ENCODE results near the gene FOXC2.

FOXC2 gene

GRCh38 chr16:86533767-86534351, 32.8 kb upstream of the FOXC2 start:
- DNase-seq, result no peak

- DNase-seq, result no peak
These were observed 31.6 kb upstream of the FOXC2 start for GRCh38 chr16:86534779-86535615.

DNA sequence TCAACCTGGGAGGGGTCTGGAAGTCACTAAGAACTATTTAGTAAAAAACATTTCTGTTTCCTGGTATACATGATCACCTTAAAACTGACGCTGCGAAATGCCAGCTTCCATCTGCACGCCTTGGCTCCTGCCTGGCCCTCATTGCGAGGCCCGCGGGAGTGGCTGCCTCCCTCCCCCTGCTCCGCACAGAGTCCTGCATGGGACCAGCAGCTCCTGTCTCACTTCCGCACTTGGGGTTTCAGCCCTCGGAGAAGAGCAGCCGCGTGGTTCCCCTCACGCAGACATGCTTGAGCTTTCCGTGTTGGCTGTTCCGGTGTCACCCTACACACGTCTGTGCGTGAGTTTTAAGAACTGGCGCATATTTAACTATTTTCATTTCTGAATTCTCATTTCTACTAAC, 30.0 kb upstream of the FOXC2 start:
- no peak for DNase-seq

DNA sequence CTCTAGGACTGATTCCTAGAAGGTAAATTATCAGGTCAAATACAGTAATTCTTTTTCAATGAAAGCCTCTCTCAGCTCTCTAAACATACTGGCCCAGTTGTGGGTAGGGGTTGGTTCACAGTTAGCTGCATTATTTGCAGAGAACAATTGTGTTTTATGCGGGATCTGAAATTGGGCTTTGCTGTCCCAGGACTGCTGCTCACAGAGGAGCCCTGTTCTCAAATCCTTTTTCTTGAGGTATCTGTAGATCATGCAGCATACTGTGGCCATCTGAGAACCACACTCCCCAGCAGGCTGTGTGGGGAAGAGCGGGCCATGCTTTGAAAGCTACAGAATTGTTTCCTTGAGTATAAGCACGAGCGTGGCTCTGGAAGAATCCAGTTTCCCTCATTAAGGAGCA, 29.1 kb upstream of the FOXC2 start:
- DNase-seq, result no peak

GRCh38 chr16:86538196-86538780, 28.3 kb upstream of the FOXC2 start:
- no peak for DNase-seq

DNA sequence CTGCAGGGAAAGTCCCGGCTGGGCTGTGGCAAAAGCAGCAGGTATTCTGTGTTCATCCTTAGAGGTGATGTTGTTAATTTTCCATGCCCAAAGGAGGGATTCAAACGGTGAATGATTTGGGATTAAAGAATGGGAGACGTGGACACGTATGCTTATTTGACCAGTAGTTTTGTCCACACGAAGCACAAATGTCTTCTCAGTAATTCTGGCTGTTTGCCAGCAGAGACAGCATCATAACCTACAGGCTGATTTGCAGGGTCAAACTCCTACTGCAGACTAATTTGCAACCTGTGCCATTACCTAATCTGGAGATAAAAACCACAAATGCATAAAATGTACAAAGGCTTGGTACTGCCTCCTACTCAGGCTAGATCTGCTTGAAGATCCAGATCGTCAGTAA, 25.7 kb upstream of the FOXC2 start:
- DNase-seq, result no peak

GRCh38 chr16:86541560-86541959, 25.1 kb upstream of the FOXC2 start:
- no peak for DNase-seq

GRCh38 chr16:86542756-86543750, 23.6 kb upstream of the FOXC2 start:
- DNase-seq, result peak; percentile 57

- no peak for DNase-seq
These were observed 21.1 kb upstream of the FOXC2 start for GRCh38 chr16:86545481-86545880.

DNA sequence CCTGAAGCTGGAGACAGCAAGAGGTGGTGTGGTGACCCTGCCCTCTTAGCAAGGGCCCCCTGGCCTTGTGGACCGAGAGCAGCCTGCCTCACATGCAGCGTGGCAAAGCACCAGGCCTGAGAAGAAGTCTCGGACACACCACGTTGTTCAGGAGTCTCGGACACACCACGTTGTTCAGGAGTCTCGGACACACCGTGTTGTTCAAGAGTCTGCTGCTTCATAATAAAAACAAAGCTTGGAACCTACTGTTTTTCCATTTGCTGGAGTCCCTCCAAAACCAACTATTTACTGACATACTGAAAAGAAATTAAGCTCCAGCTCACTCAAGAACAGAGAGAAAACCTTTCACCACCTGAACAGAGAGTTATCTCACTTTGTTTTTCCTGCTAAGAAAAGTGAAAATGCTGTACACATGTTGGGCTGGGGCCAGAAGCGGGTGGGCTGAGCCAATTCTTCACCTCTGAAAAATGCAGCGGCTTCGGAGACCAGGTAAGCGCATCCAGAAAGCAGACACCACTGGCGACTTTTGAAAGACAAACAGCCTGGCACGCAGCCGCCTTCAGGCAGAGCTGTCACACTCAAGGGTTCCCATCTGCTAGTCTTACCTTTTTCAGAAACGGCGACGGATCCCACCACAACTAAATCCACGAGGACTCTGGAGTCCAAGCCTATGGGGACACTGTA, 20.5 kb upstream of the FOXC2 start:
- DNase-seq, result no peak

DNA sequence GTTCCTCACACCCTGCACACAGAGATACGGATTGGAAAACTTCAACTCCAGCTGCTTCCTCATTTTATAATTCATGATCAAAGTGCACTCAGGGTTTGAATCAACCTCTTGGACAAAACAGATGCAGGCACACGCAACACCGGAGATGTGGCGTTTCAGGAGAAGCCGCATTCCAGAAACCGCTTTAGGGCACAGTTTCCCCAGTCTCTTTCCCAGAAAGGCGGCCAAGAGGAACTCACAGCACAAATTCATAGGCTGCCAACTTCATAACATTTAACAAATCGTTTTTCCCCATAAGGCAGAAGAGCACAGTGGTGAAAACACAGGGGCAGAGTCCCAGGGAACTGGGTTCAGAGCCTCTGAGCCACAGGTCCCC, 20.0 kb upstream of the FOXC2 start:
- DNase-seq, result no peak

GRCh38 chr16:86547286-86547685, 19.3 kb upstream of the FOXC2 start:
- no peak for DNase-seq

DNA sequence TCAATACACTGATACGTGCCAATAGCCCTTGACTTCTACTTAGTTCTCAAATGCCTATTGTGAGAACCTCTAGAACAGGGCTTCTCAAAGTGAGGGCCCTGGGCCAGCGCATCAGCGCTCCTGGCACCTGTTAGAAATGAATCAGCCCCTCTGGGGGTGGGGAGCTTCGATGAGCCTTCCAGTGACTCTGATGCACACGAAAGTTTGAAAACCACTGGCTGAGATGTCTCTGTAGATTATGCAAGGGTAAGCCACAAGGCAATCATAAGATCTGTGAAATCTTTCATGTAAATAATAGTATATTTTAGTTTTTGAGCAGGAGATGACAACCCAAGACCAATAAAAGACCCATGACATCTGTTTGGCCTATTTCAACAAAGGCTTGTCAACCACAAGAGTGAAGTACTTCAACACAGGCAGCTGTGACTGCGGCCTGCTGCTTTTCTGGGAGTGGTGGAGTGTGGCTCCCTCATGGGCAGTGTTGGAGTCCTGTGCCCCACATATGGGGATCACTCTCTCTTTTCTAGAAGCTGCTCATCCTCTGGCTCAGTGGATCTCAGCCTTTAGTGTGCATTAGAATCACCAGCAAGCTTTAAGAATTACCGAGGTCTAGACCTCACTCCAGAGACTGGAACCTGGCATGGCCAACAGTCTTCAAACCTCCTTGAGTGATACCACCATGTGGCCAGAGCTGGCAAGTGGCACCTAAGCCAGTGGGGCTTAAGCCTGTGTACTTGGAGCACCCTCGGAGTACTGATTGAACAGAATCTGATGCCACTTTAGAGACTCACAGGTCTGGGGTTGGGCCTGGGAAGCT, 17.3 kb upstream of the FOXC2 start:
- no peak for DNase-seq

DNA sequence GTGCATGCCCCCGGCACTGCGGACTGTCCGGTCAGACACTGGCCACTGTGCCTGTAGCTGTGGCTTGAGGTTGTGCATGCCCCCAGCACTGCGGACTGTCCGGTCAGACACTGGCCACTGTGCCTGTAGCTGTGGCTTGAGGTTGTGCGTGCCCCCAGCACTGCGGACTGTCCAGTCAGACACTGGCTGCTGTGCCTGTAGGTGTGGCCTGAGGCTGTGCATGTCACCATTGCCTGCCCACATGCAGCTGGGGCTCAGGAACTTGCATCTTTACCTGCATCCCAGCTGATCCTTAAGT, 16.8 kb upstream of the FOXC2 start:
- DNase-seq, result no peak

- DNase-seq, result no peak
These were observed 16.3 kb upstream of the FOXC2 start for GRCh38 chr16:86550281-86550680.

GRCh38 chr16:86553356-86553755, 13.3 kb upstream of the FOXC2 start:
- no peak for DNase-seq

GRCh38 chr16:86554599-86554916, 12.1 kb upstream of the FOXC2 start:
- DNase-seq, result no peak

GRCh38 chr16:86554917-86555703, 11.5 kb upstream of the FOXC2 start, which contains the start of gene MTHFSD:
TSS of gene MTHFSD (minus strand) at chr16:86555235. CDS start at chr16:86555184, 51 bp downstream.
- peak; percentile 98 for DNase-seq

DNA sequence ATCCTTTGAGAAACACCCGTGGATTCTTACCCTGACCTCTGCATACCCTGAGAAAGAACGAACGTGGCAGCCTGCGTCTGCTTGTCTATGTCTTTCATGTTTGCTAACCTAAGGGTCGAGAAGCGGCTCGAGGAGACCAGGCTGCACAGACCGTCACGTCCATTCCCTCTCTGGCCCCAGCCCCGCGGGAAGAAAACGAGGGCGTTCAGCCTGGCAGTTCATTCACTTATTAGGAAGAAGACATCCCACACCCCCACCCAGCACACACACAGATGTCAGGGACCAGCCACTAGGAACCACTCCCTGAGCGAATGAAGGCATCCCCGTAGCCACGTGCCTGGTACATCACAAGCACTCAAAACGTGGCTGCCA, 10.9 kb upstream of the FOXC2 start:
- no peak for DNase-seq

DNA sequence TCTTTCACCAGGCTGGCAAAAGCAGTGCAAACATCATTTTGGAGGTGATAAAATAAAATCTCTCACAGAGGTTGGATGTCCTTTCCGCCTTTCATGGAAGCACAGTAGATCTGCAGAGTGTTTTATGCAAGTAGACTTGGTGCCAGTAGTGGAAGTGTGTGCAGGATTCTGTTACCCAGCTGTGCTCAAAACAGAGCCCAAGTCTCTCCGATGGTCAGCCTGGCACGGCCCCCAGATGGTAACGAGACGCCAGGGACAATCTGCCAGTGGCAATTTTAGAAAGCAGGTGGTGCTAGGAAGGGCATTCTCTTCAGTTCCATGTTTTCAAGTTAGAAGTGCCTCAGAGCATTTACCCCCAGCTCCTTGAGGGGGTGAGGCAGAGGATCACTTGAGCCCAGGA, 10.1 kb upstream of the FOXC2 start:
- no peak for DNase-seq

GRCh38 chr16:86557587-86557986, 9.0 kb upstream of the FOXC2 start:
- DNase-seq, result no peak
